ENCODE results near the gene NUDT8.
A peak's percentile ranks its signal among the peaks of the same experiment; 100 is the strongest.

Gene NUDT8

DNA sequence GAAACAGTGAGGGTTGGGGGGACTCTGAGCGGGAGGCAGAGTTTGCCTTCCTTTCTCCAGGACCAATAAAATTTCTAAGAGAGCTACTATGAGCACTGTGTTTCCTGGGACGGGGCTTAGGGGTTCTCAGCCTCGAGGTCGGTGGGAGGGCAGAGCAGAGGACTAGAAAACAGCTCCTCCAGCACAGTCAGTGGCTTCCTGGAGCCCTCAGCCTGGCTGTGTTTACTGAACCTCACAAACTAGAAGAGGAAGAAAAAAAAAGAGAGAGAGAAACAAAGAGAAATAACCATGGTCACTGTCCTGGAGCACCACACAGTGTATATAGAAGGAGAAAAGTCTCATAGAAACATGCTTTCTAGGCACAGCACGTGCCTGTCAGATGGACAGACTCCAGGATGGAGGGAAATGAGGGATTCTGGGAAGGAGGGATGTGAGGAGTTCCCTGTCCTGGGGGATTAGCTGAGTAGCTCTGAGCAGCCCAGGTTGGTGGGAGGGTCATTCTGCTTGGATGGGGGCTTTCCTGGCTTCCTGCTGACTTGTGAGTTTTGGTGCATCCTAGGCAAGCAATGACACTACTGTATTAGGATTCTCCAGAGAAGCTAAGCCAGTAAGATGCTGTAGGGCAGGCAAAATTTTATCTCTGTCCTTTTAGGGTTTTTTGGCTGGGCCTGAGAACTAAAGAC, 43.0 kb downstream of the NUDT8 start:
- DNase-seq: no peak

DNA sequence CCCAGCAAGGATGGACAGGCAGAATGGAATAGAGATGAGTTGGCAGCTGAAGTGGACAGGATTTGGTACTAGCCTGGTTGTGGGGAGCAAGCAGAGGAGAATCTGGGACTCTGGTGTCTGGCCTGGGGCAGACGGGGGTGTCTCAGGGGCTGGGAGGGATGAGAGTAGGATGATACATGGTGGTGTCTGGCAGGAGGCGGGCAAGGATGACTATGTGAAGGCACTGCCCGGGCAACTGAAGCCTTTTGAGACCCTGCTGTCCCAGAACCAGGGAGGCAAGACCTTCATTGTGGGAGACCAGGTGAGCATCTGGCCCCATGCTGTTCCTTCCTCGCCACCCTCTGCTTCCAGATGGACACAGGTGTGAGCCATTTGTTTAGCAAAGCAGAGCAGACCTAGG, 43.8 kb downstream of the NUDT8 start:
- no peak for DNase-seq

DNA sequence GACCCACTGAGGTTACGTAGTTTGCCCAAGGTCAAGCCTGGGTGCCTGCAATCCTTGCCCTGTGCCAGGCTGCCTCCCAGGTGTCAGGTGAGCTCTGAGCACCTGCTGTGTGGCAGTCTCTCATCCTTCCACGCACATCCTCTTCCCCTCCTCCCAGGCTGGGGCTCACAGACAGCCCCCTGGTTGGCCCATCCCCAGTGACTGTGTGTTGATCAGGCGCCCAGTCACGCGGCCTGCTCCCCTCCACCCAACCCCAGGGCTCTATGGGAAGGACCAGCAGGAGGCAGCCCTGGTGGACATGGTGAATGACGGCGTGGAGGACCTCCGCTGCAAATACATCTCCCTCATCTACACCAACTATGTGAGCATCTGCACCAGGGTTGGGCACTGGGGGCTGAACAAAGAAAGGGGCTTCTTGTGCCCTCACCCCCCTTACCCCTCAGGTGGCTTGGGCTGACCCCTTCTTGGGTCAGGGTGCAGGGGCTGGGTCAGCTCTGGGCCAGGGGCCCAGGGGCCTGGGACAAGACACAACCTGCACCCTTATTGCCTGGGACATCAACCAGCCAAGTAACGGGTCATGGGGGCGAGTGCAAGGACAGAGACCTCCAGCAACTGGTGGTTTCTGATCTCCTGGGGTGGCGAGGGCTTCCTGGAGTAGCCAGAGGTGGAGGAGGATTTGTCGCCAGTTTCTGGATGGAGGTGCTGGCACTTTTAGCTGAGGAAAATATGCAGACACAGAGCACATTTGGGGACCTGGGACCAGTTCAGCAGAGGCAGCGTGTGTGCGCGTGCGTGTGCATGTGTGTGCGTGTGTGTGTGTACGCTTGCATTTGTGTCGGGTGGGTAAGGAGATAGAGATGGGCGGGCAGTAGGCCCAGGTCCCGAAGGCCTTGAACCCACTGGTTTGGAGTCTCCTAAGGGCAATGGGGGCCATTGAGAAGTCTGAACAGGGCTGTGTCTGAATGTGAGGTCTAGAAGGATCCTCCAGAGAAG, 44.6 kb downstream of the NUDT8 start:
- DNase-seq: no peak

DNA sequence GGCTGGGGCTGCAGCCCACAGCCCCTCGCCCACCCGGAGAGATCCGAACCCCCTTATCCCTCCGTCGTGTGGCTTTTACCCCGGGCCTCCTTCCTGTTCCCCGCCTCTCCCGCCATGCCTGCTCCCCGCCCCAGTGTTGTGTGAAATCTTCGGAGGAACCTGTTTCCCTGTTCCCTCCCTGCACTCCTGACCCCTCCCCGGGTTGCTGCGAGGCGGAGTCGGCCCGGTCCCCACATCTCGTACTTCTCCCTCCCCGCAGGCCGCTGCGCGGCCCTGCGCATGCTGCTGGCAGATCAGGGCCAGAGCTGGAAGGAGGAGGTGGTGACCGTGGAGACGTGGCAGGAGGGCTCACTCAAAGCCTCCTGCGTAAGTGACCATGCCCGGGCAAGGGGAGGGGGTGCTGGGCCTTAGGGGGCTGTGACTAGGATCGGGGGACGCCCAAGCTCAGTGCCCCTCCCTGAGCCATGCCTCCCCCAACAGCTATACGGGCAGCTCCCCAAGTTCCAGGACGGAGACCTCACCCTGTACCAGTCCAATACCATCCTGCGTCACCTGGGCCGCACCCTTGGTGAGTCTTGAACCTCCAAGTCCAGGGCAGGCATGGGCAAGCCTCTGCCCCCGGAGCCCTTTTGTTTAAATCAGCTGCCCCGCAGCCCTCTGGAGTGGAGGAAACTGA, 45.4 kb downstream of the NUDT8 start:
- peak; percentile 44 to 56 for DNase-seq

DNA sequence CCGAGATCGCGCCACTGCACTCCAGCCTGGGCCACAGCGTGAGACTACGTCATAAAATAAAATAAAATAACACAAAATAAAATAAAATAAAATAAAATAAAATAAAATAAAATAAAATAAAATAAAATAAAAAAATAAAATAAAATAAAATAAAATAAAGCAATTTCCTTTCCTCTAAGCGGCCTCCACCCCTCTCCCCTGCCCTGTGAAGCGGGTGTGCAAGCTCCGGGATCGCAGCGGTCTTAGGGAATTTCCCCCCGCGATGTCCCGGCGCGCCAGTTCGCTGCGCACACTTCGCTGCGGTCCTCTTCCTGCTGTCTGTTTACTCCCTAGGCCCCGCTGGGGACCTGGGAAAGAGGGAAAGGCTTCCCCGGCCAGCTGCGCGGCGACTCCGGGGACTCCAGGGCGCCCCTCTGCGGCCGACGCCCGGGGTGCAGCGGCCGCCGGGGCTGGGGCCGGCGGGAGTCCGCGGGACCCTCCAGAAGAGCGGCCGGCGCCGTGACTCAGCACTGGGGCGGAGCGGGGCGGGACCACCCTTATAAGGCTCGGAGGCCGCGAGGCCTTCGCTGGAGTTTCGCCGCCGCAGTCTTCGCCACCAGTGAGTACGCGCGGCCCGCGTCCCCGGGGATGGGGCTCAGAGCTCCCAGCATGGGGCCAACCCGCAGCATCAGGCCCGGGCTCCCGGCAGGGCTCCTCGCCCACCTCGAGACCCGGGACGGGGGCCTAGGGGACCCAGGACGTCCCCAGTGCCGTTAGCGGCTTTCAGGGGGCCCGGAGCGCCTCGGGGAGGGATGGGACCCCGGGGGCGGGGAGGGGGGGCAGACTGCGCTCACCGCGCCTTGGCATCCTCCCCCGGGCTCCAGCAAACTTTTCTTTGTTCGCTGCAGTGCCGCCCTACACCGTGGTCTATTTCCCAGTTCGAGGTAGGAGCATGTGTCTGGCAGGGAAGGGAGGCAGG, 46.2 kb downstream of the NUDT8 start, which contains the start of gene GSTP1:
GSTP1 (plus strand) TSS at position 566 of the 958 bp plus-strand sequence; CDS start at position 598, 32 bp downstream.
- peak; percentile 85 to 88 for DNase-seq

DNA sequence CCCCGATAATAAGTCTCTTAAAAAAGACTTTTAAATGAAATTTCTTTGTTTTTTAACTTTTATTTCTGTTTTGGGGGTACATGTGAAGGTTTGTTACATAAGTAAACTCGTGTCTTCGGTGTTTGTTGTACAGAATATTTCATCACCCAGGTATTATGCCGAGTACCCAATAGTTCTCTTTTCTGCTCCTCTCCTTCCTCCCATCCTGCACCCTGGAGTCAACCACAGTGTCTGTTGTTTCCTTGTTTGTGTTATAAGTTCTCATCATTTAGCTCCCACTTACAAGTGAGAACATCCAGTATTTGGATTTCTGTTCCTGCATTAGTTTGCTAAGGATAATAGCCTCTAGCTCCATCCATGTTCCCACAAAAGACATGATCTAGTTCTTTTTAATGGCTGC, 47.7 kb downstream of the NUDT8 start:
- DNase-seq: no peak

DNA sequence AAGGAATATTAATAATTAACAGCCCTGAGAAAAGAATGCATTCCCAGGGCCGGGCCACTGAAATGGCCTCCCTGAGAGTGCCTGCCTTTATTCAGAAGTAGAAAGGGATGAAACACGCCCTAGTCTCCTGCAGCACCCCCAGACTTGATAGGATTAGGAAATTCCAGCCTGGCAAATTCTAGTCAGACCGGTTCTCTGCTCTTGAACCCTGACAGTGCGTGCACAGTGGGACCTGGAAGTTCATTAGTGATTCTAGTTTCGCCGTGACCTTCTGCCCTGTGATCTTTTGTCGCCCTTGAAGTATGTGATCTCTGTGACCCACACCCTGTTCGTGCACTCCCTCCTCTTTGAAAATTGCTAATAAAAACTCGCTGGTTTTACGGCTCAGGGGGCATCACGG, 48.3 kb downstream of the NUDT8 start:
- no peak for DNase-seq

DNA sequence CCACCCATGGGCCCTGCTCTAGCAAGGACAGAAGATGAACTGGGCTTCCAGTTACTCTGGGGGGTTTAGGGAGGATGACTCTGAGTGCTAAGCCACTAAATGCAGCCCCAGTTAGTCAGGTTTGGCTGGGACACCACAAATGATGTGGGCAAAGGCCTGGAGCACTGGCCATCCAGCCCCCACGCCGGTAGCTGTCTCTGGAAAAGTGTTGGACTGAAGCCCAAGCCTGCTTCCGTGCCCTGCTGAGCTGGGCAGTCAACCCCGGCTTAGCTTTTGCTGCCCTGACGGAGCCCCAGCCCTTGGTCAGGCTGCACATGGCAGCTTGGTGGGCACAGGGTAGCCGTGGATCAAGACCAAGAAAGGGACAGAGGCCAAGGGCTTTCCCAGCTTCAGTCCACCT, 51.8 kb downstream of the NUDT8 start:
- no peak for DNase-seq

Measured in activated CD4-positive, alpha-beta T cell treated with anti-CD3 and anti-CD28 coated beads, Interleukin-2, amount 50 U/mL, for 48 hours (primary cell).